Sigmoid colon (tissue), 7 donors: Measurements from ENCODE around the gene SOX4. TPM values are rescaled to one million over a fixed set of nuclear protein-coding genes. Genes with fewer than 3 reads are reported as not detected.

Experiments used
- DNase-seq: peaks from one replicate; pipeline ENCODE4 v3.0.0-alpha.2; 2019
- H3K27ac ChIP-seq, 4 donors: fragments of 200-600 bp; sonication (generic); one replicate each; pipeline ENCODE4 v1.5.1; 2016 to 2019; ENCODE audit warnings: mild to moderate bottlenecking in 1 of 4
- H3K27me3 ChIP-seq, 3 donors: fragments of 200-600 bp; sonication (generic); one replicate each; pipeline ENCODE4 v1.5.1; 2019; ENCODE audit warnings: mild to moderate bottlenecking in 1 of 3
- H3K36me3 ChIP-seq, 4 donors: fragments of 200-600 bp; sonication (generic); one replicate each; pipeline ENCODE4 v1.5.1; 2016 to 2019
- H3K4me1 ChIP-seq, 4 donors: fragments of 200-600 bp; sonication (generic); one replicate each; pipeline ENCODE4 v1.5.1; 2017 to 2019
- H3K4me3 ChIP-seq, 4 donors: fragments of 200-600 bp; sonication (generic); one replicate each; pipeline ENCODE4 v1.5.1; 2017 to 2019; ENCODE audit warnings: mild to moderate bottlenecking in 2 of 4, moderate library complexity in 1 of 4
- H3K9me3 ChIP-seq, 4 donors: fragments of 200-600 bp in 3 of 4; sonication (generic) in 3 of 4; one replicate each; pipeline versions ENCODE4 v1.5.1 to v1.6.1; 2013 to 2019
- CTCF ChIP-seq, 4 experiments: fragments of 450-650 bp in 3 of 4; fragments of 200-600 bp in 1 of 4; IDR thresholded peaks; one replicate each; pipeline ENCODE4 v1.5.1; 2016 to 2019; ENCODE audit warnings: antibody characterized with exemption in 4 of 4, mild to moderate bottlenecking in 3 of 4, moderate library complexity in 2 of 4
- EP300 ChIP-seq, 4 donors: sonication (generic); formaldehyde crosslinking; IDR thresholded peaks; one replicate each; pipeline ENCODE4 v1.6.1; 2017; ENCODE audit warnings: antibody characterized with exemption in 4 of 4
- POLR2A ChIP-seq, 2 donors: fragments of 450-650 bp; IDR thresholded peaks; one replicate each; pipeline ENCODE4 v1.6.1; 2016; ENCODE audit warnings: antibody characterized with exemption in 2 of 2, mild to moderate bottlenecking in 2 of 2, moderate library complexity in 2 of 2
- POLR2AphosphoS5 ChIP-seq, 4 donors: sonication (generic); formaldehyde crosslinking; IDR thresholded peaks; one replicate each; pipeline ENCODE4 v1.6.1; 2017; ENCODE audit warnings: antibody characterized with exemption in 4 of 4
- WGBS, 2 donors: extraction: QIAGEN DNeasy Blood & Tissue Kit; methylation state at CpG; one replicate each; pipeline ENCODE4 v1.1.7; 2013; 5-methylcytosine and 5-hydroxymethylcytosine counted together
- intact Hi-C: fragments of 100-400 bp; cut with DNase I; formaldehyde crosslinking; loops from one replicate; pipeline ENCODE4 v1.15.1; 2023
- polyA plus RNA-seq, 3 donors: library from polyadenylated mRNA; stranded (reverse); fragments of 200-250 nt; gene quantifications; one replicate each; pipeline ENCODE4 v1.2.3, GENCODE V29; 2013
- total RNA-seq, 4 donors: library from RNA; depleted of rRNA; stranded (reverse); fragments of >200 nt; gene quantifications; one replicate each; pipeline ENCODE4 v1.1.0, GENCODE V29; 2016
- donor health status: healthy with polysubstance abuse.
- donor health status: Bipolar disorder and iron deficiency.
- donor health status: healthy.

The SOX4 gene
- total and polyA plus RNA-seq, 7 donors, result 3.9 to 12.4 (median 6.2) TPM

- H3K36me3 ChIP-seq, result no peaks in the 10 kb centered on the region
- 9 to 60% methylated on average over 1 of the region's 1 CpG for WGBS, 2 donors
- H3K27ac ChIP-seq, result no peak overlapping the region
- no peaks in the 10 kb centered on the region for H3K27me3 ChIP-seq
- intact Hi-C loops, result no loop called here
- H3K4me1 ChIP-seq, result no peaks in the 10 kb centered on the region
- H3K4me3 ChIP-seq, result no peak overlapping the region
- no peaks in the 10 kb centered on the region for H3K9me3 ChIP-seq
- no peak for TF ChIP-seq CTCF (IDR thresholded peaks at IDR 0.05)
- no peak for TF ChIP-seq POLR2AphosphoS5 (IDR thresholded peaks at IDR 0.05)
- TF ChIP-seq POLR2A (IDR thresholded peaks at IDR 0.05), result no peak
- TF ChIP-seq EP300 (IDR thresholded peaks at IDR 0.05), result no peak
- DNase-seq, result no peak
Measured at GRCh38 chr6:21626756-21627155, 33.2 kb downstream of the SOX4 start.

GRCh38 chr6:21628160-21628559, 34.6 kb downstream of the SOX4 start:
- no peak for DNase-seq
- intact Hi-C loops, result no loop called here
- Histone ChIP-seq H3K4me3 (no peak overlapping the region), H3K27ac (no peak overlapping the region), H3K4me1 (no peaks in the 10 kb centered on the region), H3K27me3 (no peaks in the 10 kb centered on the region), H3K9me3 (no peaks in the 10 kb centered on the region), H3K36me3 (no peaks in the 10 kb centered on the region)
- WGBS, 2 donors, result 64 to 93% methylated on average over 4 of the region's 4 CpGs
- no peak for TF ChIP-seq POLR2A (IDR thresholded peaks at IDR 0.05)

GRCh38 chr6:21633511-21634109, 40.1 kb downstream of the SOX4 start:
- TF ChIP-seq POLR2A (IDR thresholded peaks at IDR 0.05) (no peak), POLR2AphosphoS5 (IDR thresholded peaks at IDR 0.05) (no peak), CTCF (IDR thresholded peaks at IDR 0.05) (no peak), EP300 (IDR thresholded peaks at IDR 0.05) (no peak)
- intact Hi-C loops, result no loop called here
- no peak for DNase-seq

GRCh38 chr6:21634582-21634981, 41.0 kb downstream of the SOX4 start:
- Histone ChIP-seq H3K4me1 (peaks cover 0 to 7% (median 0%) of the 10 kb centered on the region in 4 donors), H3K27ac (peak overlapping the region in 1 of 4 donors; percentile 28), H3K9me3 (no peaks in the 10 kb centered on the region), H3K4me3 (no peak overlapping the region), H3K36me3 (no peaks in the 10 kb centered on the region), H3K27me3 (no peaks in the 10 kb centered on the region)
- TF ChIP-seq POLR2AphosphoS5 (IDR thresholded peaks at IDR 0.05) (peak in 2 of 4 donors; percentile 5 to 47), POLR2A (IDR thresholded peaks at IDR 0.05) (no peak), EP300 (IDR thresholded peaks at IDR 0.05) (no peak), CTCF (IDR thresholded peaks at IDR 0.05) (no peak)
- no peak for DNase-seq
- intact Hi-C loops, result no loop called here
- WGBS, 2 donors, result 32 to 64% methylated on average over 4 of the region's 4 CpGs

More at GRCh38 chr6:21633511-21634109, 40.1 kb downstream of the SOX4 start:
- Histone ChIP-seq H3K4me3 (no peak overlapping the region), H3K9me3 (no peaks in the 10 kb centered on the region), H3K4me1 (peaks cover 0 to 7% (median 0%) of the 10 kb centered on the region in 4 donors), H3K27me3 (no peaks in the 10 kb centered on the region), H3K36me3 (no peaks in the 10 kb centered on the region), H3K27ac (no peak overlapping the region)
- 18 to 67% methylated on average over 9 of the region's 9 CpGs for WGBS, 2 donors

- DNase-seq, result no peak
- Histone ChIP-seq H3K27me3 (no peaks in the 10 kb centered on the region), H3K27ac (no peak overlapping the region), H3K9me3 (no peaks in the 10 kb centered on the region), H3K36me3 (no peaks in the 10 kb centered on the region), H3K4me3 (no peak overlapping the region), H3K4me1 (peaks cover 0 to 7% (median 0%) of the 10 kb centered on the region in 4 donors)
- TF ChIP-seq POLR2A (IDR thresholded peaks at IDR 0.05) (no peak), EP300 (IDR thresholded peaks at IDR 0.05) (no peak), POLR2AphosphoS5 (IDR thresholded peaks at IDR 0.05) (no peak), CTCF (IDR thresholded peaks at IDR 0.05) (no peak)
- intact Hi-C loops, result no loop called here
Measured at GRCh38 chr6:21636876-21637275, 43.3 kb downstream of the SOX4 start.
